K562 (cell line): ENCODE measurements around the gene EIF4E3.

Experiments
- E2F1 ChIP-seq: sonication (generic); formaldehyde crosslinking; IDR thresholded peaks from 2 replicates; pipeline ENCODE4 v1.8.1; 2023; ENCODE audit warnings: mild to moderate bottlenecking, missing genetic modification reagents, moderate library complexity
- FOXP1 ChIP-seq: sonication (generic); formaldehyde crosslinking; IDR thresholded peaks from 2 replicates; pipeline ENCODE4 v1.8.0; 2022; ENCODE audit warnings: mild to moderate bottlenecking, missing genetic modification reagents
- POLR2A ChIP-seq: fragments of 450-650 bp; conservative IDR thresholded peaks from 2 replicates; pipeline ENCODE4 v1.6.1; 2016
- PREB ChIP-seq: sonication (generic); formaldehyde crosslinking; IDR thresholded peaks from 2 replicates; pipeline ENCODE4 v1.8.1; 2023; ENCODE audit warnings: mild to moderate bottlenecking, missing genetic modification reagents
- USF2 ChIP-seq: sonication (generic); formaldehyde crosslinking; IDR thresholded peaks from 2 replicates; pipeline ENCODE4 v1.5.0; 2020; ENCODE audit warnings: missing genetic modification reagents
- ZBTB8A ChIP-seq: fragments of 450-650 bp; IDR thresholded peaks from 2 replicates; pipeline ENCODE4 v1.6.1; 2018; ENCODE audit warnings: mild to moderate bottlenecking, moderate library complexity; ENCODE audit not compliant: partially characterized antibody
- ZNF280A ChIP-seq: fragments of 450-650 bp; IDR thresholded peaks from 2 replicates; pipeline ENCODE4 v1.6.1; 2018; ENCODE audit warnings: mild to moderate bottlenecking, low read depth; ENCODE audit not compliant: partially characterized antibody
- ZNF696 ChIP-seq: fragments of 250-450 bp; sonication (Bioruptor Pico); conservative IDR thresholded peaks from 2 replicates; pipeline ENCODE4 v1.4.0; 2020; ENCODE audit warnings: mild to moderate bottlenecking, moderate library complexity
- ZZZ3 ChIP-seq: fragments of 450-650 bp; IDR thresholded peaks from 2 replicates; pipeline ENCODE4 v1.6.1; 2016; ENCODE audit warnings: antibody characterized with exemption, mild to moderate bottlenecking, moderate library complexity

GRCh38 chr3:71684046-71684756 lies 41.0 kb downstream of the EIF4E3 start:
- TF ChIP-seq USF2 (CRISPR knock-in tag) (no peak), ZNF280A (no peak), ZNF696 (CRISPR knock-in tag) (no peak), PREB (no peak), ZZZ3 (no peak), POLR2A (no peak), FOXP1 (CRISPR knock-in tag) (no peak), E2F1 (no peak), ZBTB8A (no peak)
